HG03196 (cell line): ENCODE data around the gene CORO1A.
"Not testable (repeated sequence)": the region's sequence is repeated elsewhere in the genome, so short reads cannot be mapped to it uniquely, and the experiment has no call there.

Experiments
- ATAC-seq: cut with Tn5 transposase; IDR thresholded peaks from one replicate; pipeline ENCODE4 v1.9.1; 2021; ENCODE audit not compliant: unreplicated experiment

The CORO1A gene

DNA sequence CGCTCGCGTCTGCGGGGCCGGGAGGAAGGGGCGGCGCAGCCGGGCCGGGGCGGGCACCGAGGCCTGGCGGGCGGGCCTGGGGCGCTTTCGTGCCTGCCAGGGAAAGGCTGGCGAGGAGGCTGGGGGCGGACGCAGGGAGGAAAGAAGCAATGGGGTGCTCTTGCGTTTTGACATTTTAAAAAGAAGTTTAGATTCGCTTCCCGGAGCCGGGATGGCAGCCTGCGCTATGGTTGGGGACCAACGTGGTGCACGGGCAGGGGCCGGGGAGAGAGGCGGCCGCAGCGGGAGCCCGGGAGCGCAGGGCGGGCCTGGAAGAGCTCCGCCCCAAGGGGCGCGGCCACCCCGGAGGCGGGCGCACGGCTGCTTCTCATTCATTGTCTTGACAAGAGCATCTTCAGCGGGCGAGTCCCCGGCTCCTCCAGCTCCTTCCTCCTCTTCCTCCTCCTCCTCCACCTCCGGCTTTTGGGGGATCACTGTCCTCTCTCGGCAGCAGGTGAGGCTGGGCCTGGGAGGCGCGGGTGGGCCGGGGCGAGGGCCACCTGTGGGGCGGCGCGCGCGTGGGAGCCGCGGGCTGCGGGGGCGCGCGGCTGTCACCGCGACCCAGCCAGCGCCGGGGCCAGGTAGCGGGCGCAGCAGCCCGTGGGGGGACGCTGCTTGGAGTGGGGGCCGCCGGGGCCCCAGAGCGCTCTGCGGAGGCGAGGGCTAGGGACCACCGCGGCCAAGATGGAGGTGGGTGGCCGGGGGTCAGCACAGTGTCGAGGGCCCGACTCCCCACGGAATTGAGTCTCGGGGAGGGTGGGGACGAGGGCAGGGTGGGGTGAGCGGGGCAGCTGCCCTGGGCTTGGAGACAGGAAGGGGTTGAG, at the start of gene CORO1A:
Gene CORO1A (plus strand): TSS at position 370 of the 863 bp plus-strand sequence. CDS start 1,608 bp downstream, outside the sequence.
- peak; percentile 38 for ATAC-seq

DNA sequence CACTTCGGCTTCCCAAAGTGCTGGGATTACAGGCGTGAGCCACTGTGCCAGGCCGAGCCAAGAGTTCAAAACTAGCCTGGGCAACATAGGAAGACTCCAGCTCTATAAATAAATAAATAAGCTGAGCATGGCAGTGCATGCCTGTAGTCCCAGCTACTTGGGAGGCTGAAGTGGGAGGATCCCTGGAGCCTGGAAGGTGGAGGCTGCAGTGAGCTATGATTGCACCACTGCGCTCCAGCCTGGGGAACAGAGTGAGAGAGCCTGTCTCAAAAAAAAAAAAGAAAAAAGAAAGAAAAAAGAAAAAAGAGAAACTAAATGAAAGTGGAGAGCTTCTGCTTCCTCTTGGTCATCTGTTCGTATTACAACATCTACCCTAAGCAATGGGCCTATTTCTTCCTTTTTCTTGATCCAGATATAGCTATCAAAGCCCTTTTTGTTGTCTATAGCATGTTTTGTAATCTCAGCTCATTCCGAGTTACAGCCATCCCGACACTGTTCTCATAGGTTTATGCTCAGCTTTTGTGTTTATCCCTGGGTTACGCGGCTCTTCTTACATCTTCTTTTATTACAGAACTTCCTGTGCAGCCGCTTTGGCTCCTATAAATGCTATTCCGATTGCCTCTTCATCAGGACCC, 46.3 kb upstream of the CORO1A start:
- ATAC-seq = no peak

GRCh38 chr16:30137897-30138296, 45.5 kb upstream of the CORO1A start:
- ATAC-seq = no peak

- ATAC-seq = no peak
Observed at GRCh38 chr16:30139583-30140481, 43.6 kb upstream of the CORO1A start.

DNA sequence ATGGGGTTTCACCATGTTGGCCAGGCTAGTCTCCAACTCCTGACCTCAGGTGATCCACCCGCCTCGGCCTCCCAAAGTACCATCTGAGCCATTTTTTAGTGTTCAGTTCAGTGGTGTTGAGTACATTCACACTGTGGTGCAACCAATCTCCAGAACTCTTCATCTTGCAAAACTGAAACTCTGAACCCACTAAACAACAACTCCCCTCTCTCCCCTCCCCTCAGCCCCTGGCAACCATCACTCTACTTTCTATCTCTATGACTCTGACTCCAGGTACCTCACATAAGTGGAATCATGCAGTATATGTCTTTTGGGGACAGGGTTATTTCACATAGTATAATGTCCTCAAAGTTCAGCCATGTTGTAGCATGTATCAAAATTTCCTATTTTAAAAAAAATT, 41.7 kb upstream of the CORO1A start:
- ATAC-seq = no peak

GRCh38 chr16:30142672-30143346, 40.6 kb upstream of the CORO1A start:
- ATAC-seq = no peak

- no peak for ATAC-seq
Observed at GRCh38 chr16:30143347-30143702, 40.1 kb upstream of the CORO1A start.

DNA sequence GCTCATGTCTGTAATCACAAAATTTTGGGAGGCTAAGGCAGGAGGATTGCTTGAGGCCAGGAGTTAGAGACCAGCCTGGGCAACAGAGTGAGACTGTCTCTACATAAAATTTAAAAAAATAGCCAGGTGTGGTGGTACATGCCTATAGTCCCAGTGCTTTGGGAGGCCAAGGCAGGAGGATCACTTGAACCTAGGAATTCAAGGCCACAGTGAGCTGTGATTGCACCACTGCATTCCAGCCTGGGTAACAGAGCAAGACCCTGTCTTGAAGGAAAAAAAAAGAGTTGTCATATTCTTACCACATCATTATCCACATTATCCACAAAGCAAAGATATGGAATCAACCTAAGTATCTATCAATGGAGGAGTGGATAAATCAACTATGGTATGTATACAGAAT, 39.4 kb upstream of the CORO1A start:
- no peak for ATAC-seq

GRCh38 chr16:30144917-30145316, 38.5 kb upstream of the CORO1A start:
- no peak for ATAC-seq

DNA sequence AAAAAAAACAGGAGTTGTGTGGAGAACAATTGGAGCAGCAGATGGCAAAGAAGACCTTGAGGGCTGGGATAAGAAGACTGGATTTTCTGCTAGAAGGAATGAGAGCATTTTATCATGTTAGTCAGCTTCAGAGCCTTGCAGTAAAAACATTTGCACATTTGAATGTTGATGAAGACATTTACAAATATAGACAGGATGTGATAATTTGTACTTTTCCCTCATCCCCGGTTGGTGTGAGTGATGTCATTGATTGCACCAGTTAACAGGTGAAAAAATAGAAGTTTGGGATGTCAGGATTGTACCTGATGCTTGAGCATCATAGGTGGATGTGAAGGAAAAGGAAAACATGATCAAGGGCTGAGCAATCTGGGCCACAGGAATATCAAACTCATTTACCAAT, 37.7 kb upstream of the CORO1A start:
- ATAC-seq = no peak

DNA sequence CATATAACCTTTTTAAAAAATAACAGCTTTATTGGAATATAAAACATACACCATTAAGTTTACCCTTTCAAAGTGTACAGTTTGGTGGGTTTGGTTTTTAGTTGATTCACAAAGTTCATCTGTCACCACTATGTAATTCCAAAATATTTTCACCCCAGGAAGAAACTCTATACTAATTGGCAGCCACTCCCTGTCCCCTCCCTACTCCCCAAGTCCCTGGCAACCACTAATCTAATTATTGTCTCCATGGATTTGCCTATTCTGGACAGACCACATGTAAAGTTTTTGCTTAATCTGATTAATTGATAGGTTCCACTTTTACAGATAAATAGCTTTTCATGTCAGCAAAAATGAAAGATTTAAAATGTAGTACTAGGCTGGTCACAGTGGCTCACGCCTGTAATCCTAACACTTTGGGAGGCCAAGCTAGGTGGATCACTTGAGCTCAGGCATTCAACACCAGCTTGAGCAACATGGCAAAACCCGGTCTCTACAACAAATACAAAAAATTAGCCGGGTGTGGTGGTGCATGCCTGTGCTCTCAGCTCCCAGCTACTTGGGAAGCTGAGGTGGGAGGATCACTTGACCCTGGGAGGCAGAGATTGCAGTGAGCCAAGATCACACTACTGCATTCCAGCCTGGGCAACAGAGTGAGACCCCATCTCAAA, 35.4 kb upstream of the CORO1A start:
- ATAC-seq = no peak

DNA sequence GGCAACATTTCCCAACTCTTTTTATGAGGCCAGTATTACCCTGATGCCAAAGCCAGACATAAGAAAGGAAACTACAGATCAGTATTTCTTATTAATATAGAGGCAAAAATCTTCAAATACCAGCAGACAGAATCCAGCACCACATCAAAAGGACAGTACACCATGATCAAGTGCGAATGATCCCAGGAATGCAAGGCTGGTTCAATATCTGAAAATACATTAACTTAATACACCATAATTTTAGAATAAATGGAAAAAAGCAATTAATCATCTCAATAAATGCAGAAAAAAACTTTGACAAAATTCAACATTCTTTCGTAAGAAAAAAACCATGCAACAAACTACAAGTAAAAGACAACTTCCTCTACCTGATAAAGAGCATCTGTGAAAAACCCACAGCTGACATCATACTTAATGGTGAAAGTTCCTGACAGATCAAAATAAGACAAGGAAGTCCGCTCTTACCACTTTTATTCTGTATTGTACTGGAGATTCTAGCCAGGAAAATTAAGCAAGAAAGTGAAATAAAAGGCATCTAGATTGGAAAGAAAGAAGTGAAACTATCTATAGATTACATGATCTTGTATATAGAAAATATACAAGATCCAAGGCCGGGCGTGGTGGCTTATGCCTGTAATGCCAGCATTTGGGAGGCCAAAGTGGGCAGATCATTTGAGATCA, 34.0 kb upstream of the CORO1A start:
- no peak for ATAC-seq

GRCh38 chr16:30151091-30151490, 32.3 kb upstream of the CORO1A start:
- ATAC-seq = no peak

DNA sequence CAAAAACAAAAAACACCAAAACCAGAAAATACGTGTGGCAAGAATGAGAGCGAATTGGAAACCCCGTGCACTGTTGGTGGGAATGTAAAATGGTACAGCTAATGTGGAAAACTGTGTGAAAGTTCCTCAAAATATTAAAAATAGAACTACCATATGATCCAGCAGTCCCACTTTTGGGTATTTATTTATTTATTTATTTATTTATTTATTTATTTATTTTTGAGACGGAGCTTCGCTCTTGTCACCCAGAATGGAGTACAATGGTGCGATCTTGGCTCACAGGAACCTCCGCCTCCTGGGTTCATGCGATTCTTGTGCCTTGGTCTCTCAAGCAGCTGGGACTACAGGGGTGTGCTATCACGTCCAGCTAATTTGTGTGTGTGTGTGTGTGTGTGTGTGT, 30.9 kb upstream of the CORO1A start:
- no peak for ATAC-seq

DNA sequence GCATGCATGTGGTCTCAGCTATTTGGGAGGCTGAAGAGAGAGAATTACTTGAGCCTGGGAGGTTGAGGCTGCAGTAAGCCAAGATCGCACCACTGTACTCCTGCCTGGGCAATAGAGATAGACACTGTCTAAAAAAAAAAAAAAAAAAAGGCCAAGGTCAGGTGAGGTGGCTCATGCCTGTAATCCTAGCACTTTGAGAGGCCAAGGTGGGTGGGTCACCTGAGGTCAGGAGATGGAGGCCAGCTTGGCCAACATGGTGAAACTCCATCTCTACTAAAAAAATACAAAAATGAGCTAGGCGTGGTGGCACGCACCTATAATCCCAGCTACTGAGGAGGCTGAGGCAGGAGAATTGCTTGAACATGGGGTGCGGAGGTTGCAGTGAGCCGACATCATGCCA, 28.2 kb upstream of the CORO1A start:
- no peak for ATAC-seq

DNA sequence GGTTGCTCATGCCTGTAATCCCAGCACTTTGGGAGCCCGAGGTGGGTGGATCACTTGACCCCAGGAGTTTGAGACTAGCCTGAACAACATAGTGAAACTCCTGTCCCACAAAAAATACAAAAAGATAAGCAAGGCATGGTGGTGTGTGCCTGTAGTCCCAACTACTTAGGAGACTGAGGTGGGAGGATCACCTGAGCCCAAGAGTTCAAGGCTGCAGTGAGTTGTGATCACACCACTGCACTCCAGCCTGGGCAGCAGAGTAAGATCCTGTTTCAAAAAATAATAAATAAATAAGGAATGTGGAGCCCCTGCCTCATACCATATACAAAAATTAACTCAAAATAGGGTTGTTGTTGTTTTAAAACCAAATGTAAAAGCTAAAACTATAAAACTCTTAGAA, 26.2 kb upstream of the CORO1A start:
- no peak for ATAC-seq

GRCh38 chr16:30163538-30163937, 19.9 kb upstream of the CORO1A start:
- no peak for ATAC-seq

DNA sequence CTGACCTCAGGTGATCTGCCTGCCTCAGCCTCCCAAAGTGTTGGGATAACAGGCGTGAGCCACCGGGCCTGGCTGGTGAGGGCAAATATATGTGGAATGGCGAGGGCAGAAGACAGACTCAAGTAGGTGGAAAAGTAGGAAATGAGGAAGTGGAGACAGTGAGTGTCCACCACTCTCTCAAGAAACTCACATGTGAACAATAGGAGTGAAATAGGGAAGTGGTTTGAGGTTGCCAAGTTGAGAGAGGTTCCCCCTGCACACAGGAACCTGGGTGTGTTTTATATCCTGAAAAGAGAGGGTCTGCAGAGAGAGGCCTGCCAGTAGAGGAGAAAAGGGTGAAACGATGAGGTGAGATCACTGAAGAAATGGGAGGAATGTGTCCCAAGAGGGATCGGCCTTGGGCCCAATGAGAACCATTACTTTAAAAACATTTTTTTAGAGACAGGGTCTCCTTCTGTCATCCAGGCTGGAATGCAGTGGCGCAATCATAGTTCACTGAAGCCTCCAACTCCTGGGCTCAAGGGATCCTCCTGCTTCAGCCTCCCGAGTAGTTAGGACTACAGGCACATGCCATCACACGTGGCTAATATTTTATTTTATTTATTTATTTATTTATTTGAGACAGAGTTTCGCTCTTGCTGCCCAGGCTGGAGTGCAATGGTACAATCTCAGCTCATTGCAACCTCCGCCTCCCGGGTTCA, 17.1 kb upstream of the CORO1A start:
- ATAC-seq = no peak

- ATAC-seq = not testable (repeated sequence)
Observed at GRCh38 chr16:30168746-30169145, 14.7 kb upstream of the CORO1A start.
